Stimulated activated CD8-positive, alpha-beta memory T cell treated with anti-CD3 and anti-CD28 coated beads, Interleukin-7, amount 100 ng/mL, for 48 hours (primary cell): ENCODE results near the gene SLC13A5.

ENCODE experiments used
- DNase-seq, 2 donors: peaks; one replicate each; pipeline ENCODE4 v3.0.0-alpha.2; 2020; ENCODE audit warnings: low read depth in 1 of 2; ENCODE audit errors: extremely low read depth in 1 of 2

SLC13A5 gene

GRCh38 chr17:6639586-6640535 lies 73.3 kb downstream of the SLC13A5 start:
- DNase-seq = no peak

- DNase-seq = no peak
Measured at GRCh38 chr17:6639014-6639585, 74.1 kb downstream of the SLC13A5 start.

- no peak for DNase-seq
Measured at GRCh38 chr17:6638046-6638908, 74.9 kb downstream of the SLC13A5 start.

GRCh38 chr17:6637458-6637840 lies 75.7 kb downstream of the SLC13A5 start:
- DNase-seq = no peak

GRCh38 chr17:6636616-6637457 lies 76.3 kb downstream of the SLC13A5 start:
- DNase-seq = no peak

GRCh38 chr17:6636105-6636504 lies 77.1 kb downstream of the SLC13A5 start:
- no peak for DNase-seq
